Activated CD4-positive, alpha-beta memory T cell treated with anti-CD3 and anti-CD28 coated beads for 36 hours (primary cell): ENCODE results near the gene EML1. TPM values are rescaled to one million over a fixed set of nuclear protein-coding genes. Genes with fewer than 3 reads are reported as not detected.

Experiments
- CTCF ChIA-PET: fragments of 350-600 bp; sonication (Branson Sonifier 250); formaldehyde crosslinking; loops from one replicate; lab custom pipeline; 2021; ENCODE audit warnings: antibody characterized with exemption, inconsistent platforms; lab: Charles Lee
- POLR2A ChIA-PET: fragments of 350-600 bp; sonication (Branson Sonifier 250); formaldehyde crosslinking; loops from one replicate; lab custom pipeline; 2021; ENCODE audit warnings: antibody characterized with exemption; lab: Charles Lee
- DNase-seq: peaks from one replicate; pipeline ENCODE4 v3.0.0-alpha.2; 2020
- H3K27ac Mint-ChIP-seq: one replicate; pipeline ENCODE4 v1.8.0; 2021; ENCODE audit warnings: mixed read lengths
- H3K27me3 Mint-ChIP-seq: one replicate; pipeline ENCODE4 v1.8.0; 2021; ENCODE audit warnings: mixed read lengths
- H3K36me3 Mint-ChIP-seq: one replicate; pipeline ENCODE4 v1.8.0; 2021; ENCODE audit warnings: mixed read lengths
- H3K4me1 Mint-ChIP-seq: one replicate; pipeline ENCODE4 v1.8.0; 2021; ENCODE audit warnings: low read depth, mixed read lengths
- H3K4me3 Mint-ChIP-seq: one replicate; pipeline ENCODE4 v1.8.0; 2021; ENCODE audit warnings: mild to moderate bottlenecking, mixed read lengths
- H3K9me3 Mint-ChIP-seq: one replicate; pipeline ENCODE4 v1.8.0; 2021; ENCODE audit warnings: mixed read lengths
- intact Hi-C: fragments of 100-400 bp; cut with micrococcal nuclease; formaldehyde crosslinking; loops from one replicate; pipeline ENCODE4 v1.15.1; 2023
- total RNA-seq, 2 experiments: library from RNA; stranded (reverse); gene quantifications; one replicate each; pipeline ENCODE4 v1.2.3, GENCODE V29; 2021

EML1 gene
- total RNA-seq, 2 experiments from 2014 or later, result 1.5 to 1.9 TPM

- no peaks in the 10 kb centered on the region for H3K9me3 Mint-ChIP-seq
- H3K4me1 Mint-ChIP-seq, result no peaks in the 10 kb centered on the region
- H3K36me3 Mint-ChIP-seq, result no peaks in the 10 kb centered on the region
- intact Hi-C loops, result no loop called here
- no peak overlapping the region for H3K27ac Mint-ChIP-seq
- POLR2A ChIA-PET, result no interaction called here
- no peak overlapping the region for H3K4me3 Mint-ChIP-seq
- peaks cover 10% of the 10 kb centered on the region for H3K27me3 Mint-ChIP-seq
- no peak for DNase-seq
- CTCF ChIA-PET, result no interaction called here
Measured at GRCh38 chr14:99908653-99909250, 115.5 kb downstream of the EML1 start.

GRCh38 chr14:99909513-99910064, 116.4 kb downstream of the EML1 start:
- Mint-ChIP-seq H3K9me3 (no peaks in the 10 kb centered on the region), H3K27ac (no peak overlapping the region), H3K4me1 (no peaks in the 10 kb centered on the region), H3K27me3 (peaks cover 8% of the 10 kb centered on the region), H3K4me3 (no peak overlapping the region), H3K36me3 (no peaks in the 10 kb centered on the region)
- DNase-seq, result no peak
- ChIA-PET CTCF (interaction anchor here (1.6 kb wide), 1 partner anchor 10 kb away, joined by 3 read pairs; no protein-coding TSS in a partner anchor), POLR2A (no interaction called here)
- intact Hi-C loops, result no loop called here

GRCh38 chr14:99910337-99911309, 117.4 kb downstream of the EML1 start:
- no peak for DNase-seq
- no peaks in the 10 kb centered on the region for H3K36me3 Mint-ChIP-seq
- H3K4me1 Mint-ChIP-seq, result no peaks in the 10 kb centered on the region
- H3K9me3 Mint-ChIP-seq, result no peaks in the 10 kb centered on the region
- POLR2A ChIA-PET, result no interaction called here
- CTCF ChIA-PET, result interaction anchor here (1.6 kb wide), 1 partner anchor 11 kb away, joined by 3 read pairs; no protein-coding TSS in a partner anchor
- peaks cover 6% of the 10 kb centered on the region for H3K27me3 Mint-ChIP-seq
- intact Hi-C loops, result no loop called here
- no peak overlapping the region for H3K27ac Mint-ChIP-seq
- H3K4me3 Mint-ChIP-seq, result no peak overlapping the region

DNA sequence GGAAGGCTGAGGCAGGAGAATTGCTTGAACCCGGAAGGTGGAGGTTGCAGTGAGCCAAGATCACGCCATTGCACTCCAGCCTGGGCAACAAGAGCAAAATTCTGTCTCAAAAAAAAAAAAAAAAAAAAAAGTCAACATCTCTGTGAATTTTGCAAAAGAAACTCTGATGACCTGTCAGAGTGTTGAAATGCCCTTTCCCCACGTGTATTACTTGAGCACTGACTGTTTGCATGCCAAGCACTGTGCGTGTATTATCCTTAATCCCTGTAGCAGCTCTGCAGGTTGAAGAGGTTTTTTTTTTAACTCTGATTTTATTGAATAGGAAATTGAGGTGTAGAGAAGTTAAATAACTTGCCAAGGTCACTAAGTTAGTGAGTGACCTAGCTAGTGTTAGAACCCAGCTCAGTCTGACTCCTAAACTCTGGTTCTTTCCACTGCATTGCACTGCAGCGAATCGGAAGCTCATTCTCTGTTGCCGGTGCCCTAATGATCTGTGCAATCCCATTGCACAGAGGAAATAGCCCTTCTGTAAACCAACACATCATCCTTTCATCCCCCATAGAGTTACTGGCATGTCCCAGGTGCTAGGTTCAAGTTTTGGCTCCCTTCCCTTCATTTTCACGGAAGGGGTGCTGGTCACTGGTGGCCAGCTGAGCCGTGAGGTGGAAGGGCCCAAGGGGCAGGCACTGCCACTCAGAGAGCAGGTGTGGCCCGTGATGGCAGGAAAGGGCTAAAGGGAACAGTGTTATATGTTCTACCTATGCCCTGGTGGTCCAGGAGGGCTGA, 122.3 kb downstream of the EML1 start:
- DNase-seq, result no peak
- Mint-ChIP-seq H3K36me3 (no peaks in the 10 kb centered on the region), H3K9me3 (no peaks in the 10 kb centered on the region), H3K27me3 (peaks cover 3% of the 10 kb centered on the region), H3K4me1 (no peaks in the 10 kb centered on the region), H3K4me3 (no peak overlapping the region), H3K27ac (no peak overlapping the region)
- ChIA-PET CTCF (interaction anchor here (0.6 to 1.6 kb wide), 3 partner anchors 30 to 136 kb away, joined by 3 to 5 read pairs (median 4); no protein-coding TSS in a partner anchor), POLR2A (interaction anchor here (0.7 kb wide), 1 partner anchor 360 kb away, joined by 3 read pairs; no protein-coding TSS in a partner anchor)
- intact Hi-C loops, result no loop called here

DNA sequence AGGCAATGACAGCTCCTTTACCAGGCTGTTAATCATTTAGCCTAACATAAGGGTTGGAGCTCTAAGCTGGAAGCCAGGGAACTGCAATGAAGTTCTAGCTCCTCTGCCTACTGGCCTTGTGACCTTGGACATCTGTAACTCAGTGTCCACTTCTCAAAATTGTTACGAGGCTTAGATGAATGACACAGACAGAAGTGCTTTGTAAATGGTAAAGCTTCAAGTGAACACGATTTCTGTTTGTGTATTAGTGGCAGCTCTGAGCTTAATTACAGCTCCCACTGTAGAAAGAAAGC, 122.8 kb downstream of the EML1 start:
- H3K36me3 Mint-ChIP-seq, result no peaks in the 10 kb centered on the region
- DNase-seq, result no peak
- intact Hi-C loops, result no loop called here
- H3K27ac Mint-ChIP-seq, result no peak overlapping the region
- no peaks in the 10 kb centered on the region for H3K9me3 Mint-ChIP-seq
- H3K4me1 Mint-ChIP-seq, result no peaks in the 10 kb centered on the region
- H3K4me3 Mint-ChIP-seq, result no peak overlapping the region
- ChIA-PET POLR2A (no interaction called here), CTCF (interaction anchor here (0.6 to 1.6 kb wide), 2 partner anchors 30 to 31 kb away, joined by 3 to 5 read pairs; no protein-coding TSS in a partner anchor)
- H3K27me3 Mint-ChIP-seq, result peaks cover 3% of the 10 kb centered on the region

DNA sequence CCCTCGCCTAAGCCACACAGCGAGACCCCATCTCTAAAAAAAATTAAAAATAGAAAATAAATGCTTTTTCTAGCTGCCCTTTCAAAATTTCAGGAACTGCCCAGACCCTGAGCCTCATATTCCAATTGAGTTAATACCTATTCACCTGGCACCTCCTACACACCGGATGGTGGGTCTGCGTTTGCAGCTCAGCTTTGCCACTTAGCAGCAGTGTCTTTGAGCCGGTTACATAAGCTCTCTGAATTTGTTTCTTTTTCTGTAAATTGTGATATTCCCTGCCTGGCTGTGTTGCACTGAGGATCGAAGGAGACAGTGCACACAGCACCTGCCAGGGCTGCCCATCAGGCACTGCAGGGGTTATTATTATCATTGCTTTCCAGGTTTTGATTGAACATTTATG, 125.6 kb downstream of the EML1 start:
- DNase-seq, result no peak
- Mint-ChIP-seq H3K27me3 (peaks cover 3% of the 10 kb centered on the region), H3K4me1 (no peaks in the 10 kb centered on the region), H3K36me3 (no peaks in the 10 kb centered on the region), H3K27ac (no peak overlapping the region), H3K4me3 (no peak overlapping the region), H3K9me3 (no peaks in the 10 kb centered on the region)
- intact Hi-C loops, result no loop called here
- ChIA-PET CTCF (interaction anchor here (2.1 kb wide), 1 partner anchor 19 kb away, joined by 5 read pairs; no protein-coding TSS in a partner anchor), POLR2A (no interaction called here)

GRCh38 chr14:99921425-99921824, 128.2 kb downstream of the EML1 start:
- Mint-ChIP-seq H3K36me3 (no peaks in the 10 kb centered on the region), H3K9me3 (no peaks in the 10 kb centered on the region), H3K4me1 (no peaks in the 10 kb centered on the region), H3K4me3 (no peak overlapping the region), H3K27me3 (peaks cover 9% of the 10 kb centered on the region), H3K27ac (no peak overlapping the region)
- DNase-seq, result no peak
- POLR2A ChIA-PET, result no interaction called here
- intact Hi-C loops, result no loop called here
- CTCF ChIA-PET, result no interaction called here

DNA sequence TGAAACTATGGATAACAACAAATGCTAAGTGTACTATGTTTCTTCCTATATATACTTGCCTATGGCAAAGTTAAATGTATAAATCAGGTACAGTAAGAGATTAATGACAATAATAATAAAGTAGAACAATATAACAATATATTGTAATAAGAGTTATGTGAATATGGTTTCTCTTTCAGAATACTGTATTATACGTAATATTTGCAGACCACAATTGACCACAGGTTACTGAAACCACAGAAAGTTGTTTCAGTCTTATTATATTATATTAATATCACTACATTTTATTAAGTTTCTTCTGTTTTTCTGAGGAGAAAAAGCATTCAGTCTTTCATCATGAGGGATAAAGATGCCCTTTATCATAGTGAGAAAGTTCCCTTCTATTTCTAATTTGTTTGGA, 131.2 kb downstream of the EML1 start:
- Mint-ChIP-seq H3K9me3 (peaks cover 3% of the 10 kb centered on the region), H3K4me1 (no peaks in the 10 kb centered on the region), H3K27me3 (peaks cover 9% of the 10 kb centered on the region), H3K27ac (no peak overlapping the region), H3K4me3 (no peak overlapping the region), H3K36me3 (no peaks in the 10 kb centered on the region)
- CTCF ChIA-PET, result no interaction called here
- POLR2A ChIA-PET, result no interaction called here
- intact Hi-C loops, result no loop called here
- no peak for DNase-seq

- no peaks in the 10 kb centered on the region for H3K36me3 Mint-ChIP-seq
- peaks cover 4% of the 10 kb centered on the region for H3K4me1 Mint-ChIP-seq
- ChIA-PET POLR2A (no interaction called here), CTCF (no interaction called here)
- peaks cover 9% of the 10 kb centered on the region for H3K27me3 Mint-ChIP-seq
- intact Hi-C loops, result no loop called here
- no peak for DNase-seq
- H3K9me3 Mint-ChIP-seq, result peaks cover 3% of the 10 kb centered on the region
- H3K27ac Mint-ChIP-seq, result no peak overlapping the region
- H3K4me3 Mint-ChIP-seq, result no peak overlapping the region
Measured at GRCh38 chr14:99925471-99925870, 132.3 kb downstream of the EML1 start.

DNA sequence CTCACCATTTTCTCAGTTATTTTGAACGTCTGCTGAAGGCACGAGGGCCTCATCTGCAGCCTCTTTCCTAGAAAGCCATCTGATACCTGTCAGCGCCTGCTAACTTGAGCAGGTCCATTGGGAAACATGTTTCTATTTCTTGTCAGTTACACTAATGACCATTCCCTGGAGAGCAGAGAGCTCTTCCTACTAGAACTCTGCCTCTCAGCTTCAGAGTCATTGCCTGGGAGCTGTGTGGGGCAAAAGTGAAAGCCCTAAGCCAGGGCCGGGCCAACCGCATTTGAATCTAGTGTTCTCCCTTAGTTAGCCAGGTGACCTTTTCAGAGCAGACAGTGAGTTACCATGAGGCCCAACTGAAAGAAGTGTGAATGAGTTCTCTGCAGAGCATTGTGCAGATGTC, 135.8 kb downstream of the EML1 start:
- intact Hi-C loops, result no loop called here
- H3K4me1 Mint-ChIP-seq, result peaks cover 8% of the 10 kb centered on the region
- POLR2A ChIA-PET, result no interaction called here
- H3K27ac Mint-ChIP-seq, result no peak overlapping the region
- DNase-seq, result no peak
- H3K9me3 Mint-ChIP-seq, result peaks cover 3% of the 10 kb centered on the region
- CTCF ChIA-PET, result interaction anchor here (1.2 kb wide), 1 partner anchor 43 kb away, joined by 4 read pairs; no protein-coding TSS in a partner anchor
- H3K36me3 Mint-ChIP-seq, result no peaks in the 10 kb centered on the region
- H3K4me3 Mint-ChIP-seq, result no peak overlapping the region
- peaks cover 6% of the 10 kb centered on the region for H3K27me3 Mint-ChIP-seq

- POLR2A ChIA-PET, result no interaction called here
Measured at GRCh38 chr14:99929601-99930000, 136.4 kb downstream of the EML1 start.

More at GRCh38 chr14:99929601-99930000, 136.4 kb downstream of the EML1 start:
- peaks cover 3% of the 10 kb centered on the region for H3K9me3 Mint-ChIP-seq
- H3K27me3 Mint-ChIP-seq, result peaks cover 4% of the 10 kb centered on the region
- CTCF ChIA-PET, result interaction anchor here (1.2 kb wide), 1 partner anchor 44 kb away, joined by 4 read pairs; no protein-coding TSS in a partner anchor
- intact Hi-C loops, result no loop called here
- DNase-seq, result no peak
- no peaks in the 10 kb centered on the region for H3K36me3 Mint-ChIP-seq
- no peak overlapping the region for H3K27ac Mint-ChIP-seq
- H3K4me1 Mint-ChIP-seq, result peaks cover 8% of the 10 kb centered on the region
- no peak overlapping the region for H3K4me3 Mint-ChIP-seq
